Adipocyte (in vitro differentiated cells): ENCODE results near the gene SLC4A7.
"Not testable (repeated sequence)": the region's sequence is repeated elsewhere in the genome, so short reads cannot be mapped to it uniquely, and the experiment has no call there.

Experiments used
- DNase-seq: peaks from one replicate; pipeline ENCODE4 v3.0.0-alpha.2; 2015; ENCODE audit warnings: low read depth
- H3K27me3 ChIP-seq: replicated peaks from 2 replicates; pipeline ENCODE4 v1.7.0; 2013; ENCODE audit warnings: mild to moderate bottlenecking, low read length, moderate library complexity; ENCODE audit not compliant: control insufficient read depth, insufficient read depth
- H3K36me3 ChIP-seq: 2 replicates; pipeline ENCODE4 v1.7.0; 2013; ENCODE audit warnings: low read length, mild to moderate bottlenecking, moderate library complexity; ENCODE audit not compliant: control insufficient read depth, insufficient read depth, severe bottlenecking
- H3K4me1 ChIP-seq: 2 replicates; pipeline ENCODE4 v1.7.0; 2013; ENCODE audit warnings: mild to moderate bottlenecking, low read length, moderate library complexity; ENCODE audit not compliant: control insufficient read depth, insufficient read depth
- H3K4me3 ChIP-seq: 2 replicates; pipeline ENCODE4 v1.7.0; 2013; ENCODE audit warnings: mild to moderate bottlenecking, low read length, moderate library complexity
- H3K9ac ChIP-seq: 2 replicates; pipeline ENCODE4 v1.7.0; 2013; ENCODE audit warnings: mild to moderate bottlenecking, low read length, moderate library complexity
- H3K9me3 ChIP-seq: 2 replicates; pipeline ENCODE4 v1.7.0; 2013; ENCODE audit warnings: mild to moderate bottlenecking, low read length, moderate library complexity; ENCODE audit not compliant: control insufficient read depth

The SLC4A7 gene

GRCh38 chr3:27335571-27335970 is 148.6 kb downstream of the SLC4A7 start:
- Histone ChIP-seq H3K27me3 (no peaks in the 10 kb centered on the region), H3K9ac (no peak overlapping the region), H3K9me3 (no peaks in the 10 kb centered on the region), H3K36me3 (no peaks in the 10 kb centered on the region), H3K4me1 (no peaks in the 10 kb centered on the region), H3K4me3 (no peak overlapping the region)
- DNase-seq = no peak

- no peak overlapping the region for H3K4me3 ChIP-seq
- H3K36me3 ChIP-seq = peaks cover 3% of the 10 kb centered on the region
- no peaks in the 10 kb centered on the region for H3K27me3 ChIP-seq
- DNase-seq = no peak
- no peaks in the 10 kb centered on the region for H3K4me1 ChIP-seq
- no peaks in the 10 kb centered on the region for H3K9me3 ChIP-seq
- no peak overlapping the region for H3K9ac ChIP-seq
These were observed 150.3 kb downstream of the SLC4A7 start for GRCh38 chr3:27333843-27334242.

DNA sequence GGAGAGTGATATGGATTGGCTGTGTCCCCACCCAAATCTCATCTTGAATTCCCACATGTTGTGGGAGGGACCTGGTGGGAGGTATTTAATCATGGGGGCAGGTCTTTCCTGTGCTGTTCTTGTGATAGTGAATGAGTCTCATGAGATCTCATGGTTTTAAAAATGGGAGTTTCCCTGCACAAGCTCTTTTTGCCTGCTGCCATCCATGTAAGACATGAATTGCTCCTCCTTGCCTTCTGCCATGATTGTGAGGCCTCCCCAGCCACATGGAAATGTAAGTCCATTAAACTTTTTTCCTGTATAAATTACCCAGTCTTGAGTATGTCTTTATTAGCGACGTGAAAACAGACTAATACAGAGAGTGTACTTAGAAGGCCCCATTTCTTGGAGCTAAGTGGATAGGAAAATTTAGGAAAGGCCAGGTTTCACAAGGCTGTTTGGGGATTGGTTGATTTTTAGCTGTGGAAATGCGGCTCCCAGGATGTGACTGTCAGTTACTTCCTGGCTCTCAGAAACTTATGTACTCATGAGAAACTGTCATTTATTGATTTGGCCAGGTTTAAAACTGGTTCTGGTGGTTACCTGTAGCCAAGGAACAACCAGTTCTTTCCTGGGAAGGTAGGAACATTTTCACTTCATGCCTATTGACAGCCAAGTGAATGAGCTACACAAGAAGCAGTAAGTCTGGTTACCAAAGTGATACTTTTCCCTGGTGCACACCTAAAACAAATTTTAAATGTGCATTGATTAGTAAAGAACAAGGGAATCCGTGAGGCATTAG is 155.0 kb downstream of the SLC4A7 start:
- H3K36me3 ChIP-seq, DNase-seq, H3K9ac ChIP-seq, H3K9me3 ChIP-seq, H3K4me3 ChIP-seq, H3K27me3 ChIP-seq: not testable (repeated sequence)
- peaks cover 24% of the 10 kb centered on the region for H3K4me1 ChIP-seq

DNA sequence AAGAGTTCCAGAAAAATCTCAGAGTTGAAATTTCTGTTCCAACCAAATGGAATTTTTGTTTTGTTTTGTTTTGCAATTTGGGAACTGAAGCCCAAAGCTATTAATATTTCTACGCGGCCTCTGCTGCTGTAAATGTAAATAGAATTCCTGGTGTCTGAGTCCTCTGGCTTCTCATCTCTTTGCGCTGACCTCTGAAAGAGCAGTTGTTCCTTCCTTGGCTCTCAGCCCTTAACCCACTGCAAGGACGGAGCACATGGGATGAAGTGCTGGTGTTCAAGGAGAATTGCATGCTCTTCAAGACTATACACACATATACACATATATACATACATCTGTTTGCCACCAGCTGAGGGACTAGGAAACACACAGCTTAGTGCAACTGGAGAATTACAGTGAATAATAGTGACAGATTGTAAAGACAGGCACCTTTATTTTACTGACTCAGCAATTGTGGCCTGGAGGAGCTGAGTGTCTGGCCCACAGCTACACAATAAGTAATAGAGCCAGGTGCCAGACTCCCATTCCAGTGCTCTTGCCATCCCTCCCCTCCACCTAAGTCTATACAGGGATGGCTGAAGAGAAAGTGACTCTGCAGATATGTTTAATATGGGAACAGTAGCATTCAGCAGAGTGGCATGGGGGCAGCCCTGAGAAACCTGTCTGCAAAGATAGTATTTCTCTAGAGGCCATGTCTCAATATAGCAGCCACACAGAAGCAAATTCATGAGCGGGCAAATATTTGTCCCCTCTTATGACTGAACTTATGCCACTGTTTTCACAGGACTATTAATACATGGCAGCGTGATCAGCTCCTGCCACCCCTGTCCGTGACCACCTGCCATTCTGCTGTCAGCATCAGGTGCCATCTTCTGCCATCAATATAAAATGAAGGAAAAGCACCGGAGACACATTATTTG is 157.3 kb downstream of the SLC4A7 start:
- H3K27me3 ChIP-seq = no peaks in the 10 kb centered on the region
- H3K9me3 ChIP-seq = no peaks in the 10 kb centered on the region
- DNase-seq = peak; percentile 91

DNA sequence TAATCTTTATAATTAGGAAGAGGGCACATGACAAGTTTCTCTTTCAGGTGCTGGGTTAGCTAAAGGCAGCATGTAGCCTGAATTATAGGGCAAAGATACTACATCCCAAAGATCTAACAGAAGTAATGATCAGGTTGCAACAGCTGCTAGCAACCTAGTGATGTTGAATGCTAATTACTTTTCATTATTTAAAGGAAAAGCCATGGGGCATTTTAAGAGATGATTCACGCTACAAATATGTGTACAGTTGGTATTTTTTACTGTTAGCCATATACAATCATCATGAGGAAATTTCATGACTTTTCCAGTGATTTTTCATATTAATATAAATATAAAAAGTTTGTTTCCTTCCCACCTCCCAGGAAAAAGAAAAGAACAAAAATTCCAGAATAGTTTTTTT is 158.0 kb downstream of the SLC4A7 start:
- peaks cover 24% of the 10 kb centered on the region for H3K4me1 ChIP-seq
- DNase-seq = peak; percentile 67
- H3K27me3 ChIP-seq = no peaks in the 10 kb centered on the region
- peaks cover 3% of the 10 kb centered on the region for H3K36me3 ChIP-seq
- H3K9ac ChIP-seq = peak overlapping the region; percentile 40
- H3K9me3 ChIP-seq = no peaks in the 10 kb centered on the region
- H3K4me3 ChIP-seq = peak overlapping the region; percentile 43

More for the DNA sequence above, 157.3 kb downstream of the SLC4A7 start:
- Histone ChIP-seq H3K4me3 (no peak overlapping the region), H3K4me1 (peaks cover 24% of the 10 kb centered on the region), H3K9ac (no peak overlapping the region), H3K36me3 (peaks cover 3% of the 10 kb centered on the region)

DNA sequence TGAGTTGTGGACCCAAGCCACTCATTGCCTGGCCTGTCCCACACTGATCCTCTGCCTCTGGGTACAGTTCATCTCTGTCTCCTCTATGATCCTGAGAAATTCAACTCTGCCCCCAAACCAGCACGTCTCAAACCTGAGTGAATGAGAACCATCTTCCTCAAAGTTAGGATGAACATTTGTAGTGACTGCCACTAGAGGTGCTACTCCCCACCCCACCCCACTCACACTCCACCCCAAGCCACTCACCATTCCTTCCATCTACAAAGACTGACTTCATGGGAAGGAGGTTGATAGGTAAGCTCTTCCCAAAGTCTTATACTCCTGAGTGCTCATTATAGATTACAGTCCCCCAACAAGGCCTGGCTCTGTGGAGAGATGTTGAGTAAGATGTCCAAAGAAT is 158.8 kb downstream of the SLC4A7 start:
- peaks cover 24% of the 10 kb centered on the region for H3K4me1 ChIP-seq
- H3K27me3 ChIP-seq = no peaks in the 10 kb centered on the region
- H3K9ac ChIP-seq = no peak overlapping the region
- H3K36me3 ChIP-seq = peaks cover 3% of the 10 kb centered on the region
- H3K4me3 ChIP-seq = no peak overlapping the region
- H3K9me3 ChIP-seq = no peaks in the 10 kb centered on the region
- DNase-seq = no peak

DNA sequence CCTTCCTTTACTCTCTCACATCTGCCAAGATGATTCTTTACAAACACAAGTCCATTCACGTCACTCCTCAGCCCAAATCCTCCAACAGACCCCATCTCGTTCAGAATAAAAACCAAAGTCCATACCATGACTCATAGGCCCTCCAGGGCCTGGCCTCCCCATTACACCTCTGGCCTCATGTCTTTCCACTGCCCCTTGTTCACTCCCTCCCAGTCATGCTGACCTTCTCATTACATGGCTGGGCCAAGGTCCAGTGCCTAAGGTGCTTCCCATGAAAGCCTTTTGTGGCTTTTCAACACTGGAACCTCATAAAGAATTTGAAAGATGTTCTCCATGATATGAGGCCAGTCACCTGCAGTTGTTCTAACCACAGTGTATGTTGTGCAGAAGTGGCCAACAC is 159.5 kb downstream of the SLC4A7 start:
- H3K27me3 ChIP-seq = no peaks in the 10 kb centered on the region
- DNase-seq = no peak
- H3K4me3 ChIP-seq = no peak overlapping the region
- H3K4me1 ChIP-seq = peaks cover 30% of the 10 kb centered on the region
- no peaks in the 10 kb centered on the region for H3K9me3 ChIP-seq
- peaks cover 3% of the 10 kb centered on the region for H3K36me3 ChIP-seq
- H3K9ac ChIP-seq = no peak overlapping the region

DNA sequence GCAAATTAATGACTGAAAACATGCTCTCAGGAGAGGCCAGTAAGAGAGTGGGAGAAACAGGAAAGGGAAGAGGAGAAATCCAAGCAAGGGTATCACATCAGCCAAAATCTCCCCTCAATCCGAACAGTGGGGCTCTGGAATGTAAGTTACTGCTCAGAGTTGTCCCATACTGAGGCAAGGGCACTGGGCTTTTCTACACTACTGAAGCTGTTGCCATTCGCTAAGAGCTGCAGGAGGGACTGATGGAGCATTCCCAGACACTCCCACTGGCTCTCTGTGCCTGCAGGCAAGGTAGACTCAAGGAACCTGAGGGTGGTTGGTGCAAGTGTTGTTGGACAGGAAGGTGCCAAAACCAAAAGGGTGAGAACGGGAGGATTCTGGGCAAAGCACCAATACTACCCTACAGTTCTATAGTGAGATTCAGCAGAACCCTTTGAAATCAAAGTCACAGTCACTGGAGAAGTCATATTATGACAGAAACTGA is 161.1 kb downstream of the SLC4A7 start:
- DNase-seq = no peak
- Histone ChIP-seq H3K36me3 (no peaks in the 10 kb centered on the region), H3K9ac (no peak overlapping the region), H3K9me3 (no peaks in the 10 kb centered on the region), H3K4me1 (peaks cover 31% of the 10 kb centered on the region), H3K27me3 (no peaks in the 10 kb centered on the region), H3K4me3 (no peak overlapping the region)
